HL-60 (cell line): Measurements from ENCODE around the gene ACVR2A.

Experiments
- CTCF ChIP-seq: IDR thresholded peaks from one replicate; pipeline ENCODE4 v1.5.1; 2011; ENCODE audit warnings: low read length, control low read depth, inconsistent platforms; ENCODE audit not compliant: insufficient read depth
- POLR2AphosphoS5 ChIP-seq: IDR thresholded peaks from 2 replicates; pipeline ENCODE4 v1.6.1; 2012; ENCODE audit warnings: low read depth

GRCh38 chr2:147884830-147885229, 40.0 kb downstream of the ACVR2A start:
- TF ChIP-seq CTCF (no peak), POLR2AphosphoS5 (no peak)
